Smooth muscle cell (in vitro differentiated cells): Measurements from ENCODE around the gene PRM2. TPM values are rescaled to one million over a fixed set of nuclear protein-coding genes. Genes with fewer than 3 reads are reported as not detected.

Experiments
- DNase-seq: peaks from one replicate; lab custom pipeline; 2025; ENCODE audit not compliant: unreplicated experiment; lab: John Stamatoyannopoulos, UW
- H2AFZ ChIP-seq: fragments of 200-600 bp; sonication (generic); 2 replicates; pipeline ENCODE4 v1.6.0; 2016; ENCODE audit warnings: antibody characterized with exemption, low read depth, mild to moderate bottlenecking
- H3F3A ChIP-seq: fragments of 200-600 bp; sonication (generic); 2 replicates; pipeline ENCODE4 v1.6.0; 2017; ENCODE audit warnings: antibody characterized with exemption, low read depth
- H3K27ac ChIP-seq: fragments of 200-600 bp; sonication (generic); 2 replicates; pipeline ENCODE4 v1.5.1; 2016; ENCODE audit warnings: low read depth, mild to moderate bottlenecking
- H3K27me3 ChIP-seq: fragments of 200-600 bp; sonication (generic); 2 replicates; pipeline ENCODE4 v1.6.1; 2016; ENCODE audit warnings: low read depth, mild to moderate bottlenecking
- H3K36me3 ChIP-seq: fragments of 200-600 bp; sonication (generic); 2 replicates; pipeline ENCODE4 v1.5.1; 2016; ENCODE audit warnings: low read depth
- H3K4me1 ChIP-seq: fragments of 200-600 bp; sonication (generic); 2 replicates; pipeline ENCODE4 v1.5.1; 2016; ENCODE audit warnings: low read depth
- H3K4me2 ChIP-seq: fragments of 200-600 bp; sonication (generic); 2 replicates; pipeline ENCODE4 v1.6.0; 2016; ENCODE audit warnings: mild to moderate bottlenecking
- H3K4me3 ChIP-seq: fragments of 200-600 bp; sonication (generic); 2 replicates; pipeline ENCODE4 v1.5.1; 2016; ENCODE audit warnings: mild to moderate bottlenecking
- H3K79me2 ChIP-seq: fragments of 200-600 bp; sonication (generic); 2 replicates; pipeline ENCODE4 v1.6.0; 2016; ENCODE audit warnings: low read depth, mild to moderate bottlenecking
- H3K9ac ChIP-seq: fragments of 200-600 bp; sonication (generic); 2 replicates; pipeline ENCODE4 v1.6.0; 2016; ENCODE audit warnings: low read depth
- H3K9me3 ChIP-seq: fragments of 200-600 bp; sonication (generic); replicated peaks from 2 replicates; pipeline ENCODE4 v1.5.1; 2016; ENCODE audit warnings: low read depth
- H4K20me1 ChIP-seq: fragments of 200-600 bp; sonication (generic); 2 replicates; pipeline ENCODE4 v1.6.0; 2016; ENCODE audit warnings: low read depth
- WGBS: methylation state at CpG from one replicate; pipeline ENCODE4 v1.1.7; 2016; ENCODE audit warnings: low lambda C conversion rate; 5-methylcytosine and 5-hydroxymethylcytosine counted together
- polyA plus RNA-seq: library from polyadenylated mRNA; unstranded; fragments of >200 nt; fragmentation: Nextera tagmentation; extraction: Ambion mirVana; gene quantifications from 2 replicates; pipeline ENCODE4 v1.2.1, GENCODE V29; 2016
- total RNA-seq: library from RNA; depleted of rRNA; stranded (reverse); fragments of >200 nt; gene quantifications from 2 replicates; pipeline ENCODE4 v1.2.3, GENCODE V29; 2014
- TF ChIP-seq, protein P1 (sequence below): fragments of 200-600 bp; sonication (generic); IDR thresholded peaks from 2 replicates; pipeline ENCODE4 v1.5.1; 2017; ENCODE audit warnings: borderline replicate concordance, mild to moderate bottlenecking, antibody characterized with exemption; ENCODE audit not compliant: insufficient read depth, poor library complexity, severe bottlenecking

PRM2 gene
- total and polyA plus RNA-seq, 2 experiments from 2014 or later: not detected

DNA sequence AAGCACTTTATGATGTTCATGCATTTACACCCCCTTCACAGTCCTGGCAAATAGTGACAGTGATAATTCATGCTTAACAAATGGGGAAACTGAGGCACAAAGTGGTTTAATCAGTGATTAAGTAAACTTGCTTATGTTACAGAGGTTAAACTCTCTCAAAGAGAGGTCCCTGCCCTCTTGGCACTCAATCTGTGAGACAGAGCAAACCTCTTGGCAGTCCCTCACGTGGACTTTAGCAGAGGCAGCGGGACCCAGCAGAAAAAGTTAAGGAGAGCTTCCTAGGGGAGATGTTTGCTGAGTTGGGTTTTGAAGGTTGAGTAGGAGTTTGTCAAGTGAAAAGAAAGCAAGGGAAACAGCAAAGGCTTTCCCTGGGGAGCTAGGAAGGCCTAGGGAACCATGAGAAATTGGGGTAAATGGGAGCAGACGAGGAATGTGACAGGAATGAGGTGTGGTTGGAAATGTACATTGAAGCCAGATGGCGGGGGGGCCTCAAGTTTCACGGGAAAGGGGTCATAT is 31.0 kb downstream of the PRM2 start:
- no peak for DNase-seq
- no peak overlapping the region for H2AFZ ChIP-seq
- H3K36me3 ChIP-seq: no peaks in the 10 kb centered on the region
- H3K9me3 ChIP-seq: no peaks in the 10 kb centered on the region
- WGBS: 91% methylated on average over 5 of the region's 5 CpGs
- TF ChIP-seq, protein P1, sequence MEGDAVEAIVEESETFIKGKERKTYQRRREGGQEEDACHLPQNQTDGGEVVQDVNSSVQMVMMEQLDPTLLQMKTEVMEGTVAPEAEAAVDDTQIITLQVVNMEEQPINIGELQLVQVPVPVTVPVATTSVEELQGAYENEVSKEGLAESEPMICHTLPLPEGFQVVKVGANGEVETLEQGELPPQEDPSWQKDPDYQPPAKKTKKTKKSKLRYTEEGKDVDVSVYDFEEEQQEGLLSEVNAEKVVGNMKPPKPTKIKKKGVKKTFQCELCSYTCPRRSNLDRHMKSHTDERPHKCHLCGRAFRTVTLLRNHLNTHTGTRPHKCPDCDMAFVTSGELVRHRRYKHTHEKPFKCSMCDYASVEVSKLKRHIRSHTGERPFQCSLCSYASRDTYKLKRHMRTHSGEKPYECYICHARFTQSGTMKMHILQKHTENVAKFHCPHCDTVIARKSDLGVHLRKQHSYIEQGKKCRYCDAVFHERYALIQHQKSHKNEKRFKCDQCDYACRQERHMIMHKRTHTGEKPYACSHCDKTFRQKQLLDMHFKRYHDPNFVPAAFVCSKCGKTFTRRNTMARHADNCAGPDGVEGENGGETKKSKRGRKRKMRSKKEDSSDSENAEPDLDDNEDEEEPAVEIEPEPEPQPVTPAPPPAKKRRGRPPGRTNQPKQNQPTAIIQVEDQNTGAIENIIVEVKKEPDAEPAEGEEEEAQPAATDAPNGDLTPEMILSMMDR: no peak
- H3K4me3 ChIP-seq: no peak overlapping the region
- no peak overlapping the region for H3K4me2 ChIP-seq
- H3K9ac ChIP-seq: no peak overlapping the region
- no peaks in the 10 kb centered on the region for H4K20me1 ChIP-seq
- H3K79me2 ChIP-seq: no peaks in the 10 kb centered on the region
- H3F3A ChIP-seq: peaks cover 1% of the 10 kb centered on the region
- no peaks in the 10 kb centered on the region for H3K4me1 ChIP-seq
- H3K27ac ChIP-seq: no peak overlapping the region
- H3K27me3 ChIP-seq: no peaks in the 10 kb centered on the region

DNA sequence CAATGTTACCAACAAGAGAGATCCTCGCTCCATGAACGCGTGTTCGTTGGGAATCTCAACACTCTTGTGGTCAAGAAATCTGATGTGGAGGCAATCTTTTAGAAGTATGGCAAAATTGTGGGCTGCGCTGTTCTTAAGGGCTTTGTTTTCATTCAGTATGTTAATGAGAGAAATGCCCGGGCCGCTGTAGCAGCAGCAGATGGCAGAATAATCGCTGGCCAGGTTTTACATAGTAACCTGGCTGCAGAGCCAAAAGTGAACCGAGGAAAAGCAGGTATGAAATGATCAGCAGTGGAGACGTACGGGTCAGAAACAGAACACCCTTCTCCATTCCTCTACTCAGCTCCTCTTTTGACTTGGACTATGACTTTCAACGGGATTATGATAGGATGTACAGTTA is 33.6 kb downstream of the PRM2 start:
- H3K27ac ChIP-seq: no peak overlapping the region
- no peak overlapping the region for H3K4me3 ChIP-seq
- no peaks in the 10 kb centered on the region for H3K79me2 ChIP-seq
- TF ChIP-seq, protein P1: no peak
- H3K4me1 ChIP-seq: no peaks in the 10 kb centered on the region
- no peak overlapping the region for H3K4me2 ChIP-seq
- WGBS: 84% methylated on average over 12 of the region's 12 CpGs
- DNase-seq: no peak
- H2AFZ ChIP-seq: no peak overlapping the region
- H3K27me3 ChIP-seq: no peaks in the 10 kb centered on the region
- no peaks in the 10 kb centered on the region for H3K36me3 ChIP-seq
- no peaks in the 10 kb centered on the region for H3F3A ChIP-seq
- H3K9ac ChIP-seq: no peak overlapping the region
- no peaks in the 10 kb centered on the region for H4K20me1 ChIP-seq
- H3K9me3 ChIP-seq: no peaks in the 10 kb centered on the region

DNA sequence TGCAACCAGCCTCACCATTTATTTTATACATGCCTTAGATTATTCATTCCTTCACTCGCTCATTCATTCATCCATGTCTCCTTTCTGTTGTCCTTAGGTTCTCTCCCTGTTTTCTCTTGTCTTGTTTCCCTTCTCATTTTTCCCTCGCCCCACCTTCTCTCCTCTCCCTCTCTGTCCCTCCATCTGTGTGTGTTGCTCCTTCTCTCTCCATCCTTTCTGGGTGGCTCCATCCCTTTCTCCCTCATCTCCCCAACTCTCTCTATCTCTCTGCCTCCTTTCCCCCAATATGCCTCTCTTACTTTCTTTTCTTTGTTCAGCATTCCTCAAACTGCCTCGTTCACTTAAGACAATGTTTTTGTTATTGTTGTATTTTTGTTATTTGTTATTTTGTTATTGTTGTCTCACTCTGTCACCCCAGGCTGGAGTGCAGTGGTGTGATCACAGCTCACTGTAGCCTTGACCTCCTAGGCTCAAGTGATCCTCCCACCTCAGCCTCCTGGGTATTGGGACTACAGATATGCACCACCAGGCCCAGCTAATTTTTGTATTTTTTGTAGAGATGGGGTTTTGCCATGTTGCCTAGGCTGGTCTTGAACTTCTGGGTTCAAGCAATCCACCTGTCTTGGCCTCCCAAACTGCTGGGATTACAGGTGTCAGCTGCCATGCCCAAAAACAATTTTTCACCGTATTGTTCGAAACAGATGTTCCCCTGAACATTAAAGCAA is 34.6 kb downstream of the PRM2 start:
- H3K27me3 ChIP-seq: no peaks in the 10 kb centered on the region
- no peak for DNase-seq
- no peak overlapping the region for H3K4me2 ChIP-seq
- no peaks in the 10 kb centered on the region for H3K36me3 ChIP-seq
- WGBS: 89% methylated on average over 5 of the region's 5 CpGs
- TF ChIP-seq, protein P1: no peak
- no peaks in the 10 kb centered on the region for H3K4me1 ChIP-seq
- no peaks in the 10 kb centered on the region for H3K79me2 ChIP-seq
- no peak overlapping the region for H3K4me3 ChIP-seq
- H3F3A ChIP-seq: no peaks in the 10 kb centered on the region
- no peak overlapping the region for H2AFZ ChIP-seq
- no peak overlapping the region for H3K9ac ChIP-seq
- H3K27ac ChIP-seq: no peak overlapping the region
- no peaks in the 10 kb centered on the region for H4K20me1 ChIP-seq
- no peaks in the 10 kb centered on the region for H3K9me3 ChIP-seq
